ENCODE data around the gene LAMB1. TPM values are rescaled to one million over a fixed set of nuclear protein-coding genes. Genes with fewer than 3 reads are reported as not detected.

LAMB1 gene
- polyA plus RNA-seq, 10 donors: 446 to 768 (median 508) TPM

GRCh38 chr7:108024538-108024937 is 21.6 kb upstream of the LAMB1 start:
- no peak for DNase-seq

GRCh38 chr7:108020585-108020984 is 17.6 kb upstream of the LAMB1 start:
- DNase-seq: no peak

GRCh38 chr7:108018668-108019067 is 15.7 kb upstream of the LAMB1 start:
- DNase-seq: no peak

- DNase-seq: no peak
Observed at GRCh38 chr7:108017776-108018151, 14.8 kb upstream of the LAMB1 start.

- no peak for DNase-seq
Observed at GRCh38 chr7:108016841-108017775, 14.1 kb upstream of the LAMB1 start.

- no peak for DNase-seq
Observed at GRCh38 chr7:108015740-108016139, 12.8 kb upstream of the LAMB1 start.

GRCh38 chr7:108014747-108015682 is 12.1 kb upstream of the LAMB1 start:
- no peak for DNase-seq

- no peak for DNase-seq
Observed at GRCh38 chr7:108014215-108014614, 11.3 kb upstream of the LAMB1 start.

GRCh38 chr7:108012499-108013430 is 9.8 kb upstream of the LAMB1 start:
- no peak for DNase-seq

- DNase-seq: no peak
Observed at GRCh38 chr7:108010377-108010776, 7.4 kb upstream of the LAMB1 start.

GRCh38 chr7:108009873-108010272 is 6.9 kb upstream of the LAMB1 start:
- no peak for DNase-seq

GRCh38 chr7:108008827-108009226 is 5.9 kb upstream of the LAMB1 start:
- DNase-seq: no peak

- no peak for DNase-seq
Observed at GRCh38 chr7:108008240-108008639, 5.3 kb upstream of the LAMB1 start.

GRCh38 chr7:108007762-108008161 is 4.8 kb upstream of the LAMB1 start:
- no peak for DNase-seq

GRCh38 chr7:108007261-108007660 is 4.3 kb upstream of the LAMB1 start:
- no peak for DNase-seq

- DNase-seq: peak in 2 of 3 donors; percentile 55 to 77
Observed at GRCh38 chr7:108004220-108005142, 1.5 kb upstream of the LAMB1 start.

- no peak for DNase-seq
Observed at GRCh38 chr7:108003599-108003935, 606 bp upstream of the LAMB1 start.

- DNase-seq: peak in 2 of 3 donors; percentile 38 to 80
Observed at GRCh38 chr7:108001764-108002725, 916 bp downstream of the LAMB1 start.

Data from muscle of back (tissue), 11 donors.